Sigmoid colon (tissue), 4 donors: ENCODE measurements around the gene NIPAL3.

Experiments
- CTCF ChIP-seq, 4 experiments: fragments of 450-650 bp in 3 of 4; fragments of 200-600 bp in 1 of 4; IDR thresholded peaks; one replicate each; pipeline ENCODE4 v1.5.1; 2016 to 2019; ENCODE audit warnings: antibody characterized with exemption in 4 of 4, mild to moderate bottlenecking in 3 of 4, moderate library complexity in 2 of 4
- EP300 ChIP-seq, 4 donors: sonication (generic); formaldehyde crosslinking; IDR thresholded peaks; one replicate each; pipeline ENCODE4 v1.6.1; 2017; ENCODE audit warnings: antibody characterized with exemption in 4 of 4
- POLR2A ChIP-seq, 2 donors: fragments of 450-650 bp; IDR thresholded peaks; one replicate each; pipeline ENCODE4 v1.6.1; 2016; ENCODE audit warnings: antibody characterized with exemption in 2 of 2, mild to moderate bottlenecking in 2 of 2, moderate library complexity in 2 of 2
- POLR2AphosphoS5 ChIP-seq, 4 donors: sonication (generic); formaldehyde crosslinking; IDR thresholded peaks; one replicate each; pipeline ENCODE4 v1.6.1; 2017; ENCODE audit warnings: antibody characterized with exemption in 4 of 4

- TF ChIP-seq POLR2A (IDR thresholded peaks at IDR 0.05) (no peak), CTCF (IDR thresholded peaks at IDR 0.05) (no peak), EP300 (IDR thresholded peaks at IDR 0.05) (no peak), POLR2AphosphoS5 (IDR thresholded peaks at IDR 0.05) (no peak)
Measured at GRCh38 chr1:24474193-24474592, 58.6 kb downstream of the NIPAL3 start.
